SU-DHL-6 (cell line): ENCODE data around the gene FOXK1.

Experiments used
- EZH2phosphoT487 ChIP-seq: fragments of 200-600 bp; sonication (generic), shearing (Covaris generic); conservative IDR thresholded peaks from 2 replicates; pipeline ENCODE4 v1.6.1; 2018; ENCODE audit warnings: mild to moderate bottlenecking, antibody characterized with exemption, low read length, moderate library complexity, mixed read lengths
- TF ChIP-seq, protein P1 (sequence below): fragments of 200-600 bp; sonication (generic); IDR thresholded peaks from one replicate; pipeline ENCODE4 v1.5.1; 2017; ENCODE audit warnings: antibody characterized with exemption, mild to moderate bottlenecking, low read length, moderate library complexity; ENCODE audit not compliant: insufficient read depth, poor library complexity, severe bottlenecking

DNA sequence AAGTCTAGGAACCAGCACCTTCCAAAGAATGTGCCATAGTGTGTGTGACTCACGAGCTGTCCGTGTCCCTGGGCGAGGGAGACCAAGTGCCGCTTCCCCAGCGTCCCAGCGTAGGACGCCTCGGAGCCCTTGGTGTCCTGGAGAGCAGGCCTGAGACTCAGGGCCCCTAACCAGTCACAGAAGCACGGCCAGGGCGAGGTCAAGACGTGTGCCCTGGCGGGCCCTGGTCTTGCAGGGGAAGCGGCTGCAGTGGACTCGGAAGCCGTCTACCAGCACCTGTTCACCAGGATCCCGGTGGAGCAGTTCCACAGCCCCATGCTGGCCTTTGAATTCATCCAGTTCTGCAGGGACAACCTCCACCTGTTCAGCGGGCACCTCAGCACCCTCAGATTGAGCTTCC, 103.9 kb downstream of the FOXK1 start:
- TF ChIP-seq, protein P1, sequence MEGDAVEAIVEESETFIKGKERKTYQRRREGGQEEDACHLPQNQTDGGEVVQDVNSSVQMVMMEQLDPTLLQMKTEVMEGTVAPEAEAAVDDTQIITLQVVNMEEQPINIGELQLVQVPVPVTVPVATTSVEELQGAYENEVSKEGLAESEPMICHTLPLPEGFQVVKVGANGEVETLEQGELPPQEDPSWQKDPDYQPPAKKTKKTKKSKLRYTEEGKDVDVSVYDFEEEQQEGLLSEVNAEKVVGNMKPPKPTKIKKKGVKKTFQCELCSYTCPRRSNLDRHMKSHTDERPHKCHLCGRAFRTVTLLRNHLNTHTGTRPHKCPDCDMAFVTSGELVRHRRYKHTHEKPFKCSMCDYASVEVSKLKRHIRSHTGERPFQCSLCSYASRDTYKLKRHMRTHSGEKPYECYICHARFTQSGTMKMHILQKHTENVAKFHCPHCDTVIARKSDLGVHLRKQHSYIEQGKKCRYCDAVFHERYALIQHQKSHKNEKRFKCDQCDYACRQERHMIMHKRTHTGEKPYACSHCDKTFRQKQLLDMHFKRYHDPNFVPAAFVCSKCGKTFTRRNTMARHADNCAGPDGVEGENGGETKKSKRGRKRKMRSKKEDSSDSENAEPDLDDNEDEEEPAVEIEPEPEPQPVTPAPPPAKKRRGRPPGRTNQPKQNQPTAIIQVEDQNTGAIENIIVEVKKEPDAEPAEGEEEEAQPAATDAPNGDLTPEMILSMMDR = no peak
- no peak for TF ChIP-seq EZH2phosphoT487
